Smooth muscle cell (in vitro differentiated cells): Measurements from ENCODE around the gene APOL1. TPM values are rescaled to one million over a fixed set of nuclear protein-coding genes. Genes with fewer than 3 reads are reported as not detected.
A peak's percentile ranks its signal among the peaks of the same experiment; 100 is the strongest.

Source experiments
- DNase-seq: peaks from one replicate; lab custom pipeline; 2025; ENCODE audit not compliant: unreplicated experiment; lab: John Stamatoyannopoulos, UW
- H2AFZ ChIP-seq: fragments of 200-600 bp; sonication (generic); 2 replicates; pipeline ENCODE4 v1.6.0; 2016; ENCODE audit warnings: antibody characterized with exemption, low read depth, mild to moderate bottlenecking
- H3F3A ChIP-seq: fragments of 200-600 bp; sonication (generic); 2 replicates; pipeline ENCODE4 v1.6.0; 2017; ENCODE audit warnings: antibody characterized with exemption, low read depth
- H3K27ac ChIP-seq: fragments of 200-600 bp; sonication (generic); 2 replicates; pipeline ENCODE4 v1.5.1; 2016; ENCODE audit warnings: low read depth, mild to moderate bottlenecking
- H3K27me3 ChIP-seq: fragments of 200-600 bp; sonication (generic); 2 replicates; pipeline ENCODE4 v1.6.1; 2016; ENCODE audit warnings: low read depth, mild to moderate bottlenecking
- H3K36me3 ChIP-seq: fragments of 200-600 bp; sonication (generic); 2 replicates; pipeline ENCODE4 v1.5.1; 2016; ENCODE audit warnings: low read depth
- H3K4me1 ChIP-seq: fragments of 200-600 bp; sonication (generic); 2 replicates; pipeline ENCODE4 v1.5.1; 2016; ENCODE audit warnings: low read depth
- H3K4me2 ChIP-seq: fragments of 200-600 bp; sonication (generic); 2 replicates; pipeline ENCODE4 v1.6.0; 2016; ENCODE audit warnings: mild to moderate bottlenecking
- H3K4me3 ChIP-seq: fragments of 200-600 bp; sonication (generic); 2 replicates; pipeline ENCODE4 v1.5.1; 2016; ENCODE audit warnings: mild to moderate bottlenecking
- H3K79me2 ChIP-seq: fragments of 200-600 bp; sonication (generic); 2 replicates; pipeline ENCODE4 v1.6.0; 2016; ENCODE audit warnings: low read depth, mild to moderate bottlenecking
- H3K9ac ChIP-seq: fragments of 200-600 bp; sonication (generic); 2 replicates; pipeline ENCODE4 v1.6.0; 2016; ENCODE audit warnings: low read depth
- H3K9me3 ChIP-seq: fragments of 200-600 bp; sonication (generic); replicated peaks from 2 replicates; pipeline ENCODE4 v1.5.1; 2016; ENCODE audit warnings: low read depth
- H4K20me1 ChIP-seq: fragments of 200-600 bp; sonication (generic); 2 replicates; pipeline ENCODE4 v1.6.0; 2016; ENCODE audit warnings: low read depth
- WGBS: methylation state at CpG from one replicate; pipeline ENCODE4 v1.1.7; 2016; ENCODE audit warnings: low lambda C conversion rate; 5-methylcytosine and 5-hydroxymethylcytosine counted together
- polyA plus RNA-seq: library from polyadenylated mRNA; unstranded; fragments of >200 nt; fragmentation: Nextera tagmentation; extraction: Ambion mirVana; gene quantifications from 2 replicates; pipeline ENCODE4 v1.2.1, GENCODE V29; 2016
- total RNA-seq: library from RNA; depleted of rRNA; stranded (reverse); fragments of >200 nt; gene quantifications from 2 replicates; pipeline ENCODE4 v1.2.3, GENCODE V29; 2014
- TF ChIP-seq, protein P1 (sequence below): fragments of 200-600 bp; sonication (generic); IDR thresholded peaks from 2 replicates; pipeline ENCODE4 v1.5.1; 2017; ENCODE audit warnings: borderline replicate concordance, mild to moderate bottlenecking, antibody characterized with exemption; ENCODE audit not compliant: insufficient read depth, poor library complexity, severe bottlenecking

Gene APOL1
- total and polyA plus RNA-seq, 2 experiments from 2014 or later: 0.62 TPM; not detected in 1

DNA sequence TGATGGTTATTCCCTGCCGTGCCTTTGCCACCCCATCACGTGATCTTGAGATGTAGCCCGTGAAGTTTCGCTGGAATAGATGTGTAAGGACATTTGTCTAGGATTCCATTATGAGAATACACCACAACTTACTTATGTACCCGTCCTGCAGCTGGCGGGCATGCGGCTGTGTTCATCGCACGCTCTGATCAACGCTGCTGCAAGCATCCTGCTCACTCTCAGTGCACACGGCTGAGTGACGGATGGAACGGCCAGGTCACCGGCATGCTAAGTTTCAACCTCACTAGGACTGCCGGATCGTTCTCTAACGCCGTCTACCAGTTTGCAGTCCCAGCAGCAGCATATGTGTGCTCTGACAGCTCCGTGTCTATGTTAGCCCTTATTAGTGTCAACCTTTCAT lies 44.6 kb downstream of the APOL1 start:
- Histone ChIP-seq H3K79me2 (peaks cover 57% of the 10 kb centered on the region), H3K27ac (no peak overlapping the region)

DNA sequence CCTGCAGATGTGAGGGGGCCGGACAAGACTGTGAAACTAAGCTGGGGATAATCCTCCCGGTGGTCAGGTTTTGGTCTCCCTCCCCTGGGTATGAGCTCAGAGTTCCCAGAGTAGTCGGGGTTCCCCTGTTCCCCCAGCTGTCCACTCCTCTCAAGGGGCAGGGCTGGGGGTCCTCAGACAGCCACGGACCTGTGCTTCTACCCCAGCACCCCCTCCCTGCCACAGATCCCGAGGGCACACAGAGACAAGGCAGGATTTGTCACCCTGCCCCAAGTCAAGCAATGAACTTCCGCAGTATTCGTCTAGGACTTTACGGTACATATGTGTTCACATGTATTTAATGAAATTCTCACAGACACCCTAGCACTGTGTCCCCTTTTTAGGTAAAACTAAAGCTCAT lies 45.2 kb downstream of the APOL1 start:
- H3K4me3 ChIP-seq: no peak overlapping the region
- H3K4me1 ChIP-seq: no peaks in the 10 kb centered on the region
- H3K9me3 ChIP-seq: no peaks in the 10 kb centered on the region
- no peaks in the 10 kb centered on the region for H3K27me3 ChIP-seq
- H4K20me1 ChIP-seq: peaks cover 99% of the 10 kb centered on the region
- 89% methylated on average over 8 of the region's 8 CpGs for WGBS
- no peak overlapping the region for H2AFZ ChIP-seq
- H3F3A ChIP-seq: peaks cover 58% of the 10 kb centered on the region
- H3K9ac ChIP-seq: no peak overlapping the region
- peaks cover 55% of the 10 kb centered on the region for H3K79me2 ChIP-seq
- H3K27ac ChIP-seq: peak overlapping the region; percentile 0
- peaks cover 22% of the 10 kb centered on the region for H3K36me3 ChIP-seq
- TF ChIP-seq, protein P1, sequence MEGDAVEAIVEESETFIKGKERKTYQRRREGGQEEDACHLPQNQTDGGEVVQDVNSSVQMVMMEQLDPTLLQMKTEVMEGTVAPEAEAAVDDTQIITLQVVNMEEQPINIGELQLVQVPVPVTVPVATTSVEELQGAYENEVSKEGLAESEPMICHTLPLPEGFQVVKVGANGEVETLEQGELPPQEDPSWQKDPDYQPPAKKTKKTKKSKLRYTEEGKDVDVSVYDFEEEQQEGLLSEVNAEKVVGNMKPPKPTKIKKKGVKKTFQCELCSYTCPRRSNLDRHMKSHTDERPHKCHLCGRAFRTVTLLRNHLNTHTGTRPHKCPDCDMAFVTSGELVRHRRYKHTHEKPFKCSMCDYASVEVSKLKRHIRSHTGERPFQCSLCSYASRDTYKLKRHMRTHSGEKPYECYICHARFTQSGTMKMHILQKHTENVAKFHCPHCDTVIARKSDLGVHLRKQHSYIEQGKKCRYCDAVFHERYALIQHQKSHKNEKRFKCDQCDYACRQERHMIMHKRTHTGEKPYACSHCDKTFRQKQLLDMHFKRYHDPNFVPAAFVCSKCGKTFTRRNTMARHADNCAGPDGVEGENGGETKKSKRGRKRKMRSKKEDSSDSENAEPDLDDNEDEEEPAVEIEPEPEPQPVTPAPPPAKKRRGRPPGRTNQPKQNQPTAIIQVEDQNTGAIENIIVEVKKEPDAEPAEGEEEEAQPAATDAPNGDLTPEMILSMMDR: no peak
- no peak overlapping the region for H3K4me2 ChIP-seq
- no peak for DNase-seq

More for the DNA sequence above, 44.6 kb downstream of the APOL1 start:
- Histone ChIP-seq H3K4me1 (no peaks in the 10 kb centered on the region), H4K20me1 (peaks cover 99% of the 10 kb centered on the region), H3K9me3 (no peaks in the 10 kb centered on the region), H3K4me3 (no peak overlapping the region), H3K27me3 (no peaks in the 10 kb centered on the region), H3K9ac (no peak overlapping the region), H3K4me2 (no peak overlapping the region), H3F3A (peaks cover 58% of the 10 kb centered on the region), H3K36me3 (peaks cover 27% of the 10 kb centered on the region), H2AFZ (no peak overlapping the region)
- TF ChIP-seq, protein P1: no peak
- 92% methylated on average over 19 of the region's 19 CpGs for WGBS
- no peak for DNase-seq

DNA sequence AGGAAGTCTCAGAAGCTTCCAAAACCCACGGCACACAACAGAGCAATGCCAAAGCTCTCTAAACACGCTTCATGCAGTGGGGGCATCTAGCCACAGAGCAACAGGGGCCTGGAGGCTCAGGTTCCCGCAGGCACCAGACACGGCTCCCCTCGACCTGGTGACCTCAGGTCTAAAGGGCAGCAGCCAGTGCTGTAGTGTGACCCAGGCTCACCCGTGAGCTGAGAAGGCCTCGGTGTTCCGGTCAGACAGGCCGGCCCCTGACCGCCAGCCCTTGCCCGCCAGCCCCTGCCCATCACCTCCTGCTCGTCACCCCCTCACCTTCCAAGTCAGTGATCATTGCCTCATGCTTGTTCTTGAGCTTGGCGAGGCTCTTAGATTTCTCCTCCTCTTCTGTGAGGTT lies 45.7 kb downstream of the APOL1 start:
- Histone ChIP-seq H4K20me1 (peaks cover 97% of the 10 kb centered on the region), H3K27ac (peak overlapping the region; percentile 0), H3K36me3 (peaks cover 18% of the 10 kb centered on the region), H3K4me1 (no peaks in the 10 kb centered on the region), H3F3A (peaks cover 55% of the 10 kb centered on the region), H3K79me2 (peaks cover 53% of the 10 kb centered on the region), H3K9me3 (no peaks in the 10 kb centered on the region), H3K4me3 (no peak overlapping the region), H3K27me3 (no peaks in the 10 kb centered on the region), H3K9ac (no peak overlapping the region), H2AFZ (no peak overlapping the region), H3K4me2 (no peak overlapping the region)
- 92% methylated on average over 9 of the region's 13 CpGs for WGBS
- no peak for DNase-seq
- TF ChIP-seq, protein P1: no peak

DNA sequence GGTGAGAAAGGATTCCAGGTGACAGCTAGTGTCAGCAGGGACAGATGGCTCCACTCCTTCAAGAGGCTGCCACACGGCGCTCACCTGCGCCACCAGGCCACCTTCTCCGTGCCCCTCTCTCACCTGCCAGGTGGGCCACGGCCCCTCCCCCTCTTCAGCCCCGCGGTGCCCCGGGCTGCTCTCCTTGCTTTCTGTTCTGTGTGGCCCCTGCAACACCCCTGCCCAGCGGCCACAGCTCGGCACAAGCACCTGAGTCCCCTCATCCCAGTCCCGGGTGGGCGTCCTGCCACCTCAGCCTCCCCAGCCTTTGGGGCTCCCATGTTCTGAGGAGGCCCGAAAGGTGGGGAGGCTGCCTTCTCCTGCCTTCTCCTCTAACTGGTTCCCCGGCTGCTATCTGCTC lies 46.4 kb downstream of the APOL1 start:
- H3K9ac ChIP-seq: no peak overlapping the region
- H3K79me2 ChIP-seq: peaks cover 59% of the 10 kb centered on the region
- no peaks in the 10 kb centered on the region for H3K27me3 ChIP-seq
- H3K27ac ChIP-seq: peak overlapping the region; percentile 0
- no peaks in the 10 kb centered on the region for H3K4me1 ChIP-seq
- peaks cover 18% of the 10 kb centered on the region for H3K36me3 ChIP-seq
- H3K4me2 ChIP-seq: no peak overlapping the region
- H2AFZ ChIP-seq: no peak overlapping the region
- peaks cover 58% of the 10 kb centered on the region for H3F3A ChIP-seq
- H4K20me1 ChIP-seq: peaks cover 97% of the 10 kb centered on the region
- no peaks in the 10 kb centered on the region for H3K9me3 ChIP-seq
- H3K4me3 ChIP-seq: no peak overlapping the region
- DNase-seq: no peak
- TF ChIP-seq, protein P1: no peak
- 91% methylated on average over 14 of the region's 14 CpGs for WGBS
